Liver (tissue), 9 donors: Measurements from ENCODE around the gene B3GNT5. TPM values are rescaled to one million over a fixed set of nuclear protein-coding genes. Genes with fewer than 3 reads are reported as not detected.
A peak's percentile ranks its signal among the peaks of the same experiment; 100 is the strongest.

Experiments used
- DNase-seq: peaks from one replicate; pipeline ENCODE4 v3.0.0-alpha.2; 2017; ENCODE audit warnings: low spot score
- H3K27ac ChIP-seq, 2 donors: one replicate each; pipeline ENCODE4 v1.7.0; 2013; ENCODE audit warnings: inconsistent platforms in 2 of 2, low read length in 2 of 2, control low read depth in 1 of 2, low read depth in 1 of 2, mild to moderate bottlenecking in 1 of 2
- H3K27me3 ChIP-seq, 4 donors: one replicate each; pipeline versions ENCODE4 v1.6.1 to v1.7.0; 2013; ENCODE audit warnings: low read length in 3 of 4, inconsistent platforms in 1 of 4, mild to moderate bottlenecking in 1 of 4, moderate library complexity in 1 of 4; ENCODE audit not compliant: control insufficient read depth in 4 of 4, insufficient read depth in 4 of 4
- H3K36me3 ChIP-seq, 4 donors: one replicate each; pipeline versions ENCODE4 v1.6.1 to v1.7.0; 2013; ENCODE audit warnings: low read length in 3 of 4, mild to moderate bottlenecking in 3 of 4, low read depth in 1 of 4, moderate library complexity in 1 of 4; ENCODE audit not compliant: control insufficient read depth in 4 of 4, insufficient read depth in 3 of 4
- H3K4me1 ChIP-seq, 4 donors: one replicate each; pipeline versions ENCODE4 v1.6.1 to v1.7.0; 2013; ENCODE audit warnings: low read length in 3 of 4, mild to moderate bottlenecking in 3 of 4, moderate library complexity in 1 of 4; ENCODE audit not compliant: control insufficient read depth in 4 of 4, insufficient read depth in 4 of 4
- H3K4me3 ChIP-seq, 3 donors: one replicate each; pipeline versions ENCODE4 v1.6.1 to v1.7.0; 2013; ENCODE audit warnings: low read length in 3 of 3, control low read depth in 1 of 3, low read depth in 1 of 3, mild to moderate bottlenecking in 1 of 3
- H3K9ac ChIP-seq, 2 donors: one replicate each; pipeline ENCODE4 v1.7.0; 2013; ENCODE audit warnings: low read length in 2 of 2, mild to moderate bottlenecking in 2 of 2, moderate library complexity in 2 of 2, control low read depth in 1 of 2, low read depth in 1 of 2
- H3K9me3 ChIP-seq, 4 donors: one replicate each; pipeline versions ENCODE4 v1.6.1 to v1.7.0; 2013; ENCODE audit warnings: low read length in 3 of 4; ENCODE audit not compliant: control insufficient read depth in 4 of 4
- FOXA1 ChIP-seq: IDR thresholded peaks from 2 replicates; pipeline ENCODE4 v1.6.1; 2016; ENCODE audit warnings: antibody characterized with exemption
- FOXA2 ChIP-seq: IDR thresholded peaks from 2 replicates; pipeline ENCODE4 v1.6.1; 2016; ENCODE audit warnings: antibody characterized with exemption
- GABPA ChIP-seq, 2 donors: IDR thresholded peaks in 1 of 2; conservative IDR thresholded peaks in 1 of 2; 2 replicates each; pipeline ENCODE4 v1.6.1; 2016; ENCODE audit warnings: antibody characterized with exemption in 2 of 2, mild to moderate bottlenecking in 1 of 2, moderate library complexity in 1 of 2
- HNF4A ChIP-seq, 2 donors: conservative IDR thresholded peaks; 2 replicates each; pipeline ENCODE4 v1.6.1; 2016; ENCODE audit warnings: antibody characterized with exemption in 2 of 2, mild to moderate bottlenecking in 2 of 2
- HNF4G ChIP-seq: IDR thresholded peaks from 2 replicates; pipeline ENCODE4 v1.6.1; 2016; ENCODE audit warnings: antibody characterized with exemption
- JUND ChIP-seq, 2 donors: IDR thresholded peaks; 2 replicates each; pipeline ENCODE4 v1.6.1; 2016; ENCODE audit warnings: antibody characterized with exemption in 2 of 2
- RAD21 ChIP-seq, 2 donors: IDR thresholded peaks; 2 replicates each; pipeline ENCODE4 v1.6.1; 2016; ENCODE audit warnings: antibody characterized with exemption in 2 of 2, mild to moderate bottlenecking in 2 of 2
- SP1 ChIP-seq: IDR thresholded peaks from 2 replicates; pipeline ENCODE4 v1.6.1; 2018; ENCODE audit warnings: antibody characterized with exemption, mild to moderate bottlenecking
- TAF1 ChIP-seq: conservative IDR thresholded peaks from 2 replicates; pipeline ENCODE4 v1.6.1; 2016; ENCODE audit warnings: antibody characterized with exemption, mild to moderate bottlenecking
- YY1 ChIP-seq: IDR thresholded peaks from 2 replicates; pipeline ENCODE4 v1.6.1; 2016; ENCODE audit warnings: antibody characterized with exemption, mild to moderate bottlenecking
- WGBS: extraction: QIAGEN DNeasy Blood & Tissue Kit; methylation state at CpG from one replicate; pipeline ENCODE4 v1.1.7; 2013; 5-methylcytosine and 5-hydroxymethylcytosine counted together
- polyA plus RNA-seq, 2 donors: library from polyadenylated mRNA; stranded (reverse) in 1 of 2; unstranded in 1 of 2; fragments of 200-250 nt in 1 of 2; fragments of >200 nt in 1 of 2; fragmentation: Nextera tagmentation in 1 of 2; extraction: Ambion mirVana in 1 of 2; gene quantifications; one replicate each; pipeline versions ENCODE4 v1.2.1 to v1.2.3, GENCODE V29; 2013 to 2015
- total RNA-seq, 2 donors: library from RNA; depleted of rRNA; stranded (reverse); fragments of >200 nt; gene quantifications; one replicate each; pipeline ENCODE4 v1.2.3, GENCODE V29; 2014
- TF ChIP-seq, protein P1 (sequence below): IDR thresholded peaks from 2 replicates; pipeline ENCODE4 v1.6.1; 2016; ENCODE audit warnings: antibody characterized with exemption
- TF ChIP-seq, protein P2 (sequence below): IDR thresholded peaks from 2 replicates; pipeline ENCODE4 v1.6.1; 2016; ENCODE audit warnings: antibody characterized with exemption
- donor health status: healthy.
- donor health status: healthy.
- donor health status: healthy.
- donor health status: healthy.
- donor health status: healthy.

The B3GNT5 gene
- total and polyA plus RNA-seq, 4 donors: 0.22 to 1.8 (median 0.53) TPM

DNA sequence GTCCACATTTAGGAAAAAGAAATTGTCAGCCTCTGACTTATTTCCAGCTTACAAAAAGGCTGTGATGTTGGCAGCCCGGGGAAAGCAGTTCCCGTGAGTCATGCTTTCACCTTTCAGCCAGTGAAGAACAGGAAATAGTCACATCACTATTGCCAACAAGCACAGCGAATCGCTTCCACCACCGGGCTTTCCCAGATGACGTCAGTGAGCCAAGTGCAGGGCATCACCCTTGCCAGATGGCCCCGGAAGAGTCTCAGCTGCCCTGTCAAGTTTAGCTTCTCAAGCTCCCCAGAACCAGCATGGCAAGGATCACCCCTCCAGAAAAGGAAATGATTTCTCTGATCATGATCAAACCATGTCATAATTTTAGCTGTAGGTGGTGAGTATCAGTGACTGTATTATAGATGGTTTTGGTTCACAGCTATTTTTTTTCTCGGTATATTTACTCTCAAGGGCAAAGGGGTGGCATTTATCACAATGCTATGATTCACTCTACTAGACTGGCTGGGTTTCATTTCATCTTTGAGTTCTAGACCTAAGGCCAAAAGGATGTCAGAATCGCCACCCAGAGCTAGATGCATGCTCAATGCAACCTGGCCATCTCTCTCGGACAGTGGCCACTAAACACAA is 32.9 kb downstream of the B3GNT5 start (continued):
- TF ChIP-seq, protein P1, sequence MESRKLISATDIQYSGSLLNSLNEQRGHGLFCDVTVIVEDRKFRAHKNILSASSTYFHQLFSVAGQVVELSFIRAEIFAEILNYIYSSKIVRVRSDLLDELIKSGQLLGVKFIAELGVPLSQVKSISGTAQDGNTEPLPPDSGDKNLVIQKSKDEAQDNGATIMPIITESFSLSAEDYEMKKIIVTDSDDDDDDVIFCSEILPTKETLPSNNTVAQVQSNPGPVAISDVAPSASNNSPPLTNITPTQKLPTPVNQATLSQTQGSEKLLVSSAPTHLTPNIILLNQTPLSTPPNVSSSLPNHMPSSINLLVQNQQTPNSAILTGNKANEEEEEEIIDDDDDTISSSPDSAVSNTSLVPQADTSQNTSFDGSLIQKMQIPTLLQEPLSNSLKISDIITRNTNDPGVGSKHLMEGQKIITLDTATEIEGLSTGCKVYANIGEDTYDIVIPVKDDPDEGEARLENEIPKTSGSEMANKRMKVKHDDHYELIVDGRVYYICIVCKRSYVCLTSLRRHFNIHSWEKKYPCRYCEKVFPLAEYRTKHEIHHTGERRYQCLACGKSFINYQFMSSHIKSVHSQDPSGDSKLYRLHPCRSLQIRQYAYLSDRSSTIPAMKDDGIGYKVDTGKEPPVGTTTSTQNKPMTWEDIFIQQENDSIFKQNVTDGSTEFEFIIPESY: no peak
- TF ChIP-seq HNF4G: no peak
- TF ChIP-seq TAF1: no peak
- TF ChIP-seq FOXA1: no peak
- peak; percentile 29 for TF ChIP-seq SP1

- Histone ChIP-seq H3K36me3 (no peaks in the 10 kb centered on the region), H3K4me3 (no peak overlapping the region), H3K4me1 (peaks cover 0 to 12% (median 3%) of the 10 kb centered on the region in 4 donors), H3K9me3 (no peaks in the 10 kb centered on the region), H3K27ac (no peak overlapping the region), H3K9ac (no peak overlapping the region), H3K27me3 (peaks cover 0 to 4% (median 0%) of the 10 kb centered on the region in 4 donors)
- 79% methylated on average over 9 of the region's 9 CpGs for whole genome bisulfite sequencing
- no peak for TF ChIP-seq YY1
- TF ChIP-seq, protein P1: no peak
- TF ChIP-seq, protein P2, sequence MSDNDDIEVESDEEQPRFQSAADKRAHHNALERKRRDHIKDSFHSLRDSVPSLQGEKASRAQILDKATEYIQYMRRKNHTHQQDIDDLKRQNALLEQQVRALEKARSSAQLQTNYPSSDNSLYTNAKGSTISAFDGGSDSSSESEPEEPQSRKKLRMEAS: no peak
- TF ChIP-seq JUND (IDR thresholded peaks at IDR 0.05): no peak
- TF ChIP-seq RAD21 (IDR thresholded peaks at IDR 0.05): no peak
- no peak for TF ChIP-seq HNF4A (conservative IDR thresholded peaks at IDR 0.05)
- TF ChIP-seq GABPA (IDR thresholded peaks at IDR 0.05 in 1 of 2, conservative IDR thresholded peaks at IDR 0.05 in 1 of 2): no peak
- no peak for TF ChIP-seq FOXA2
- no peak for DNase-seq
Measured at GRCh38 chr3:183287301-183287971, 34.4 kb downstream of the B3GNT5 start.

DNA sequence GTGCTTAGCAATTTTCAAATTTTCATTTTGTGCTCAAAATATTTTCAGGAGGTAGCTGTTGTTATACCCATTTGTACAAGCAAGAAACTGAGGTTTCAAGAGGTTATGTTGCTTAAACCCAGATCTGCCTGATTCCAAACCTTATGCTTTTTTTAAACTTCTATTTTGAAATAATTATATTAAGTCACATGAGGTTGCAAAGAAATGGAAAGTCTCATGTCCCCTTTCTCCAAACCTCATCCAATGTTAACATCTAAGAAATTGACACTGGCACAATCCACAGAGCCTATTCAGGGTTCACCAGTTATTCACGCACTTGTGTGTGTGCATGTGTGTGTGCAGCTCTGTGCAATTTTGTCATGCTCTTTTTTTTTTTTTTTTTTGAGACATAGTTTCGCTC is 35.1 kb downstream of the B3GNT5 start:
- no peak overlapping the region for H3K27ac ChIP-seq
- no peak for DNase-seq
- H3K36me3 ChIP-seq: no peaks in the 10 kb centered on the region
- TF ChIP-seq YY1: no peak
- no peak overlapping the region for H3K9ac ChIP-seq
- no peak overlapping the region for H3K4me3 ChIP-seq
- 99% methylated on average over 2 of the region's 2 CpGs for WGBS
- peaks cover 0 to 12% (median 3%) of the 10 kb centered on the region in 4 donors for H3K4me1 ChIP-seq
- H3K27me3 ChIP-seq: peaks cover 0 to 4% (median 0%) of the 10 kb centered on the region in 4 donors
- no peaks in the 10 kb centered on the region for H3K9me3 ChIP-seq
